Measurements from ENCODE around the gene STX16.

The STX16 gene

GRCh38 chr20:58625585-58625984 lies 25.5 kb upstream of the STX16 start:
- no peak for TF ChIP-seq CTCF (conservative IDR thresholded peaks at IDR 0.05; ENCODE audit: low read depth, low read length)
- H3K4me3 ChIP-seq (ENCODE audit: low read depth, low read length) = no peak overlapping the region
- no peak for DNase-seq (ENCODE audit: low read depth)

GRCh38 chr20:58626051-58626450 lies 25.0 kb upstream of the STX16 start:
- no peak overlapping the region for H3K4me3 ChIP-seq (ENCODE audit: low read depth, low read length)
- no peak for TF ChIP-seq CTCF (conservative IDR thresholded peaks at IDR 0.05; ENCODE audit: low read depth, low read length)
- DNase-seq (ENCODE audit: low read depth) = no peak

GRCh38 chr20:58627212-58628072 lies 23.6 kb upstream of the STX16 start:
- H3K4me3 ChIP-seq (ENCODE audit: low read depth, low read length) = no peak overlapping the region
- no peak for TF ChIP-seq CTCF (conservative IDR thresholded peaks at IDR 0.05; ENCODE audit: low read depth, low read length)
- no peak for DNase-seq (ENCODE audit: low read depth)

- DNase-seq (ENCODE audit: low read depth) = no peak
- no peak for TF ChIP-seq CTCF (conservative IDR thresholded peaks at IDR 0.05; ENCODE audit: low read depth, low read length)
- H3K4me3 ChIP-seq (ENCODE audit: low read depth, low read length) = no peak overlapping the region
These were observed 22.4 kb upstream of the STX16 start for GRCh38 chr20:58628491-58629214.

GRCh38 chr20:58629215-58629580 lies 21.9 kb upstream of the STX16 start:
- H3K4me3 ChIP-seq (ENCODE audit: low read depth, low read length) = no peak overlapping the region
- TF ChIP-seq CTCF (conservative IDR thresholded peaks at IDR 0.05; ENCODE audit: low read depth, low read length) = no peak
- no peak for DNase-seq (ENCODE audit: low read depth)

GRCh38 chr20:58630063-58630462 lies 21.0 kb upstream of the STX16 start:
- no peak for TF ChIP-seq CTCF (conservative IDR thresholded peaks at IDR 0.05; ENCODE audit: low read depth, low read length)
- DNase-seq (ENCODE audit: low read depth) = peak; percentile 44
- H3K4me3 ChIP-seq (ENCODE audit: low read depth, low read length) = no peak overlapping the region
